Esophagus (tissue), 2 donors: Measurements from ENCODE around the gene ZNF536. TPM values are rescaled to one million over a fixed set of nuclear protein-coding genes. Genes with fewer than 3 reads are reported as not detected.

Source experiments
- H3K27ac ChIP-seq, 2 donors: one replicate each; pipeline ENCODE4 v1.5.1; 2013; ENCODE audit warnings: low read depth in 2 of 2, mild to moderate bottlenecking in 2 of 2, inconsistent platforms in 1 of 2, low read length in 1 of 2, moderate library complexity in 1 of 2
- H3K27me3 ChIP-seq, 2 donors: one replicate each; pipeline ENCODE4 v1.6.1; 2013; ENCODE audit warnings: low read length in 2 of 2, control low read depth in 1 of 2, mild to moderate bottlenecking in 1 of 2; ENCODE audit not compliant: insufficient read depth in 2 of 2, control insufficient read depth in 1 of 2
- H3K36me3 ChIP-seq, 2 donors: one replicate each; pipeline ENCODE4 v1.6.1; 2013; ENCODE audit warnings: low read length in 1 of 2; ENCODE audit not compliant: control insufficient read depth in 2 of 2, insufficient read depth in 2 of 2
- H3K4me1 ChIP-seq, 2 donors: one replicate each; pipeline ENCODE4 v1.6.1; 2013; ENCODE audit warnings: low read length in 1 of 2; ENCODE audit not compliant: control insufficient read depth in 2 of 2, insufficient read depth in 2 of 2
- H3K4me3 ChIP-seq, 2 donors: one replicate each; pipeline ENCODE4 v1.5.1; 2013; ENCODE audit warnings: low read length in 2 of 2, mild to moderate bottlenecking in 2 of 2, low read depth in 1 of 2, moderate library complexity in 1 of 2
- H3K9me3 ChIP-seq, 2 donors: one replicate each; pipeline ENCODE4 v1.6.1; 2013; ENCODE audit warnings: mild to moderate bottlenecking in 2 of 2, low read depth in 1 of 2, low read length in 1 of 2, moderate library complexity in 1 of 2; ENCODE audit not compliant: control insufficient read depth in 2 of 2, insufficient read depth in 1 of 2
- WGBS, 2 donors: extraction: QIAGEN DNeasy Blood & Tissue Kit; methylation state at CpG; one replicate each; pipeline ENCODE4 v1.1.7; 2013; 5-methylcytosine and 5-hydroxymethylcytosine counted together
- polyA plus RNA-seq, 2 donors: library from polyadenylated mRNA; stranded (reverse); fragments of 200-250 nt; gene quantifications; one replicate each; pipeline ENCODE4 v1.2.3, GENCODE V29; 2013
- donor health status: healthy with polysubstance abuse.
- donor health status: Bipolar disorder and iron deficiency.

The ZNF536 gene
- polyA plus RNA-seq, 2 donors: 0.53 to 0.57 TPM

DNA sequence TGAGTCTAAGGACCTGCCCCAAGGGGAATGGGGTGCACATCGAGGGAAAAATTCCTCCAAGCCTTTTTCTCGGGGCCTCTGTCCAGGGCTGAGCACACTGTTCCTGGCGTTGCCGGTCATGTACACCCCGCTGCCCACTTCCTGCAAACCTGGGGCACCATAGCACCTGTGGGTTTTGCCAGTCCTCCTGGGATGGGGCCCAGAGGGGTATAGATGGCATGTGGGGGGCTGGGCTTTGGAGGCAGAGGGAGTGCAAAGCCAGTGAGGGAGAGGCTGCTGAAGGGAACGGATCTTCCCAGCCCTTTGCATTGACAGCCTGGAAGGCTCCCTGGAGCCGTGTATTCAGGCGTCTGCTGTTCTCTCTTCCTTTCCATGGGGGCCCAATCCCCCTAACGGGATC, 187.3 kb downstream of the ZNF536 start:
- no peaks in the 10 kb centered on the region for H3K27me3 ChIP-seq
- no peak overlapping the region for H3K27ac ChIP-seq
- H3K36me3 ChIP-seq: no peaks in the 10 kb centered on the region
- no peaks in the 10 kb centered on the region for H3K9me3 ChIP-seq
- WGBS, 2 donors: 80 to 86% methylated on average over 9 of the region's 9 CpGs
- no peaks in the 10 kb centered on the region for H3K4me1 ChIP-seq
- no peak overlapping the region for H3K4me3 ChIP-seq

DNA sequence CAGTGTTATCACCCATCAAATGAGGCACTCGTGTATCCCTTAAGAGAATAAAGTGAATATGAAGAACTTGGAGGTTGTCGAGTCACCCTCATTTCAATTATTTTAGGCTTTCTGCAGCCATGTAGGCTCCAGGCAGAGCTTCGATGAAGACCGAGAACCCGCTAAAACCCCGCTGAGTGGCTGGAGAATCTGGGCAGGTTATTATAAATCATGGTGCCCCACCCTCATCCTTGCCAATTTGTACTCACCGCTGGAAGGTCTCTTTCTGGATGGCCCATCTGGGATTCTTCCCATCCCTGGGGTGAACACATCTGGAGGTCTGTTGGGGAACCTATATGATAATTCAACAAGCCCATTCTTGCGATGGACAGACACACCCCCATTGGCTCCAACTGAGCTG, 190.8 kb downstream of the ZNF536 start:
- no peak overlapping the region for H3K27ac ChIP-seq
- H3K4me3 ChIP-seq: no peak overlapping the region
- WGBS, 2 donors: 89 to 90% methylated on average over 8 of the region's 8 CpGs
- no peaks in the 10 kb centered on the region for H3K9me3 ChIP-seq
- no peaks in the 10 kb centered on the region for H3K36me3 ChIP-seq
- H3K4me1 ChIP-seq: no peaks in the 10 kb centered on the region
- no peaks in the 10 kb centered on the region for H3K27me3 ChIP-seq

DNA sequence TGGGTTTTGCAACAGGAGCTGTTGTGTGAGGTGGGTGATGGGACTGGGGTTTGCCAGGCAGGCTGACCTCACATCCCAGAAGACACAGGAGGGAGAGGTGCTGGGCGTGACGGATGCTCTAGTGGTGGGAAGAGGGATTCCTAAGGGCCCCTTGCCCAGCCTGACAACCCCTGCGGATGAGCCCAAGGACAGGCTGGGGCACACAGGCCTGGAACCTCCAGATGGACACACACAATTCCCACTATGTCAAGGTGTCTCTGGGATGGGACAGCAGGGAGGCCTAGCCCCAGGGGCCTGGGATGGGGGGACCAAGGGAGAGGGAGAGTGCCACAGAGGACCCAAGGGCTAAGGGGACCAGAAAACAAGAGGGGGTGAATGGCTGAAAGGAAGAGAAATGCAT, 191.5 kb downstream of the ZNF536 start:
- Histone ChIP-seq H3K4me3 (no peak overlapping the region), H3K36me3 (no peaks in the 10 kb centered on the region)
- 74 to 85% methylated on average over 3 of the region's 3 CpGs for WGBS, 2 donors

DNA sequence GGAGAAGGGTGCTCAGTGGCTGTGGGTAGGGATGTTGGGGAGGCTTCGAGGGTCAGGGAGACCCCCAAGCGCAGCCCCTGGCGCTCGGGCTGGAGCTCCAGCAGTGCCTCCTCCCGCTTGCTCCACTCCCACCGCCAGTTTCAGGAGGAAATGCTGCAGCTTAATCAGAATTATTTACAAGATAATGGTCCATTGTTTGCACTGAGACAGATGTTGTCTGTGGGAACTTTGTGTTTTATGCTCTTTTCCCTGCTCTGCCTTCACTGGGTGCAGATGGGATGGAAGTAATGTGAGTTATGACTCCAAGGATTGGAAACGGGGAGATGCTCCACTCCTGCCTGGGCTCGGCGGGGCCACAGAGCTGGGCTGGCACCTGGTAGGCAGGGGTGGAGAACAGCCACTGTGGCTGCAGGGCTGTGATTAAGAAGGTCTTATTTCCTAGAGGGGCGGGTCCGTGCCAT, 192.4 kb downstream of the ZNF536 start:
- Histone ChIP-seq H3K9me3 (no peaks in the 10 kb centered on the region), H3K4me3 (no peak overlapping the region), H3K4me1 (no peaks in the 10 kb centered on the region), H3K27me3 (no peaks in the 10 kb centered on the region), H3K36me3 (no peaks in the 10 kb centered on the region), H3K27ac (no peak overlapping the region)
- WGBS, 2 donors: 60 to 69% methylated on average over 11 of the region's 11 CpGs

More for the DNA sequence above, 191.5 kb downstream of the ZNF536 start:
- Histone ChIP-seq H3K4me1 (no peaks in the 10 kb centered on the region), H3K27ac (no peak overlapping the region), H3K9me3 (no peaks in the 10 kb centered on the region), H3K27me3 (no peaks in the 10 kb centered on the region)

DNA sequence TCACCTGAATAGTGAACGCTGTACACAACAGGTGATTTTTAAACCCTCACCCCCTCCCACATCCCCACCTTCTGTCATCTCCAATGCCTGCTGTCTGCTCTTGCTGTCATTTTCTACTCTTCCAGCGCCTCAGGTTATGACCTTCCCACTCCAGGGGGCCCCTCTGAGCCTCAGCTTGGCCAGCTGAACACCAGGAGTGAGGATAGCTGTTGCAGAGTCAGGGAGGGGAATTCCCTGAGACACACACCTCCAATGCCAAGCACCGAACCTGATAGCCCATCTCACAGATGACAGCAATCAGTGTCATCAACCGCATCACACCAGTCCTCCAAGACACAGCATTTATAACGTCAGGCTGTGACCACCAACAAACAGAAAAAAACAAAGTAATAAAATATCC, 193.5 kb downstream of the ZNF536 start:
- no peaks in the 10 kb centered on the region for H3K27me3 ChIP-seq
- no peaks in the 10 kb centered on the region for H3K9me3 ChIP-seq
- H3K36me3 ChIP-seq: no peaks in the 10 kb centered on the region
- H3K4me1 ChIP-seq: no peaks in the 10 kb centered on the region
- no peak overlapping the region for H3K4me3 ChIP-seq
- 61 to 64% methylated on average over 5 of the region's 5 CpGs for WGBS, 2 donors
- no peak overlapping the region for H3K27ac ChIP-seq

DNA sequence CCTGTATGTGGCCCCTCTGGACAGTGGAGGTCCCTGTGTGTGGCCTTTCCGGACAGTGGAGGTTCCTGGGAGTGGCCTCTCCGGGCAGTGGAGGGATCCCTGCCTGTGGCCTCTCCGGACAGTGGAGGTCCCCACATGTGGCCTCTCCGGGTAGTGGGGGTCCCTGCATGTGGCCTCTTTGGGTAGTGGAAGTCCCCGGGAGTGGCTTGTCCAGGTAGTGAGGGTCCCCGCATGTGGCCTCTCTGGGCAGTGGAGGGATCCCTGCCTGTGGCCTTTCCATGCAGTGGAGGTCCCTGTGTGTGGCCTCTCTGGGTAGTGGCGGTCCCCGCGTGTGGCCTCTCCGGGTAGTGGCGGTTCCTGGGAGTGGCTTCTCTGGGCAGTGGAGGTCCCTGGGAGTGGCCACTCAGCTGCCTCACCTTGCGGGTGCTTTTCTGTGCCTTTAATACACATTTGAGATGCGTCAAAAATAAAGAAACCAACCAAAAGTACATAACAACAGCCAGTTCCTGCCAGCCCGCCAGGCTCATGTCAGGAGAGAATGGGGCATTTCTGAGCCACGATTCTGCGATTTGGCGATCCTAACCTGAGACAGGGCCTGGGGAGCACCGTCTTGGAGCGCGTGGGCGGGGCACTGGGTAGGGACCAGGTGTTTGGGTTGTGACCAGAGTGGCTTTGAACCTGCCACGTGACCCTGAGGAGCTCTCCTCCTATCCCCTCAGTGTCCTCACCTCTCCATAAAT, 194.7 kb downstream of the ZNF536 start:
- H3K36me3 ChIP-seq: no peaks in the 10 kb centered on the region
- H3K27ac ChIP-seq: no peak overlapping the region
- no peak overlapping the region for H3K4me3 ChIP-seq
- no peaks in the 10 kb centered on the region for H3K4me1 ChIP-seq
- 82 to 84% methylated on average over 22 of the region's 22 CpGs for WGBS, 2 donors
- no peaks in the 10 kb centered on the region for H3K9me3 ChIP-seq
- H3K27me3 ChIP-seq: no peaks in the 10 kb centered on the region

DNA sequence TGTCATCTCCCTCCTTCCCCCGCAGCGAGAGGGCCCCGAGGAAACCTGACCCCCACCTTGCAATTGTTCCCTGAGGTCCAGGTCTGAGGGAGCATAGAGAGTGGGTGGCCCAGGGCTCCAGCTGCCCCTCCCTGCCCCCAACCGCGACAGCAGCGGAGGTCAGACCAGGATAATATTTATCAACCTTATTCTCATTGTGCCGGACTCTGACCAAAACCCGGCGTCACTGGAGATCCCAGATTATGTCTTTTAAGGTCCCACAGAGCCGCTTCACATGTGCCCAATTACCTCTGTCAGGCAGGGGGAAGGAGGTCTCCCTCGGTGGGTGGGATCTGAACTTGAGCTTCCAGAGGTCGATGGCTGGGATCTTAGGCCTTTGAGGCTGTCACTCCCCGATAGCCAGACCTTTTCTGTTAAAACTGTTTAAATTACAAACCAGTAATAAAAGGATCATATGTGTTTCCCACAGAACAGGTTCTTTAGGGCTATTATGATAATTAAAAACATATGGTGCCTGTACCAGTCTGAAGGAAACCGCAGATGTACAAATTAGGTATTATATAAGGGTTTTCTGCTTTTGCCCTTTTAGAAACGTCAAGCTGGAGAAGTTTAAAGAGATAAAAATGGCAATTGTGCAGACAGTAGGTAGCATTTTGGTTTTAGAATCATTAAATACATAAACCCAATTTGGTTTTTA, 195.5 kb downstream of the ZNF536 start:
- H3K4me1 ChIP-seq: no peaks in the 10 kb centered on the region
- H3K36me3 ChIP-seq: no peaks in the 10 kb centered on the region
- no peak overlapping the region for H3K27ac ChIP-seq
- 49 to 52% methylated on average over 15 of the region's 15 CpGs for WGBS, 2 donors
- H3K9me3 ChIP-seq: no peaks in the 10 kb centered on the region
- H3K4me3 ChIP-seq: no peak overlapping the region
- H3K27me3 ChIP-seq: no peaks in the 10 kb centered on the region

DNA sequence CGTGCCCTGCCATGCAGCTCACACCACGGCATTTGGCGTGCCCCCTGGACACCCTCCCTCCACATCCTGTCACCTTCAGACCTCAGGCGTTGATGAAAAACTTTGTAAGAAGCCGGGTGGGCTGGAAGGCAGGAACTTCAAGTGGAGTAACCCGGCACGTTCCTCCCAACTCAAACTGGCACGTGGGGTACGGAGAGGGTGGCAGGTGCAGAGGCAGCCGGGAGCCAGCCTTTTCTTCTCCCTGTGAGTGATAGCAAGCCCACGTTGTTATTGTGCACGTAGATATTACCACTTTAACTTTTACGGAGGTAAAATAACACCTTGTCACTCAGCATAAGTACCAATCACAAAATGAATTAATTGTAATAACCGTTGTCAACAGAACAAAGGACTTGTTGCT, 198.0 kb downstream of the ZNF536 start:
- Histone ChIP-seq H3K4me3 (no peak overlapping the region), H3K27ac (no peak overlapping the region), H3K36me3 (no peaks in the 10 kb centered on the region), H3K9me3 (no peaks in the 10 kb centered on the region), H3K27me3 (no peaks in the 10 kb centered on the region), H3K4me1 (no peaks in the 10 kb centered on the region)
- 81 to 83% methylated on average over 14 of the region's 14 CpGs for WGBS, 2 donors

DNA sequence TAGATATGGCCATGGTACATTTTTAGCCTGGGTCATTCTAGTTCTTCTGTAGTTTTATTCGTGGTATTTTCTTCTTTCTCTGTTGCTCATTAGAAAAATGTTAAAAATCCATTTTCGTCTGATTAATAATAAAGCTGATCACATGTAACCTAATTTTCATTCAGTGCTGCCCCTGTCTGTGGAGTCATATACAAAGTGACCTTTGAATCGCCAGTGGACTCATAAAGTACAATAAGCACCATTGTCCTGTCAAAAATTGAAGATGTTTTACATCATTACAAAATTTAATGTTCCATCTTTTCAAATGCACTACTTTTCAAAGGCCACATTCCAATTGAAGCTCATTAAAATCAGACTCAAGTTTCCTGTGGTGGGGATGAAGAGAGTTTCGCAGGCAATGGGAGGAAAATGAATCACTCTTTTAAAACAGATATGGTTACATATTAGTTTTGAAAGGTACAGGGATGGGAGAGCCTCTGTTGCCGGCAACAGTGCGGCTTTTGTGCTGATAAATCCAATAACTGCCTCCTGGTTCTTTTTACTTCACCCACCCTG, 205.4 kb downstream of the ZNF536 start:
- Histone ChIP-seq H3K4me3 (no peak overlapping the region), H3K27me3 (no peaks in the 10 kb centered on the region), H3K36me3 (no peaks in the 10 kb centered on the region), H3K27ac (no peak overlapping the region), H3K4me1 (no peaks in the 10 kb centered on the region), H3K9me3 (no peaks in the 10 kb centered on the region)
- WGBS, 2 donors: 72 to 76% methylated on average over 6 of the region's 6 CpGs
